ENCODE measurements around the gene LHFPL3. TPM values are rescaled to one million over a fixed set of nuclear protein-coding genes. Genes with fewer than 3 reads are reported as not detected.
A peak's percentile ranks its signal among the peaks of the same experiment; 100 is the strongest.

LHFPL3 gene
- total and polyA plus RNA-seq, 2 donors (not counting 3 experiments of a cell fraction or from before 2014, with no cell fraction given): not detected

- Histone ChIP-seq H3K4me2 (ENCODE audit: insufficient read depth, low read length) (peak overlapping the region; percentile 28), H3K4me3 (replicated peaks in 1 of 3; ENCODE audit: insufficient read depth in 1 of 3, low read depth in 1 of 3, low read length in 3 of 3) (no peak overlapping the region), H3K36me3 (ENCODE audit: control insufficient read depth in 2 of 2, extremely low read depth in 1 of 2, insufficient read depth in 2 of 2, low read length in 2 of 2) (no peaks in the 10 kb centered on the region), H3K9ac (replicated peaks; ENCODE audit: extremely low read depth, insufficient read depth, low read length) (no peak overlapping the region), H2AFZ (ENCODE audit: low read depth, low read length) (peak overlapping the region; percentile 81), H3K9me1 (replicated peaks; ENCODE audit: control insufficient read depth, extremely low read depth, insufficient read depth, low read length) (no peaks in the 10 kb centered on the region), H3K4me1 (ENCODE audit: control insufficient read depth, extremely low read depth, insufficient read depth, low read length) (peaks cover 15% of the 10 kb centered on the region), H4K20me1 (replicated peaks; ENCODE audit: control insufficient read depth, extremely low read depth, insufficient read depth, low read length) (no peaks in the 10 kb centered on the region), H3K9me3 (replicated peaks; ENCODE audit: control insufficient read depth, insufficient read depth, low read length) (no peaks in the 10 kb centered on the region), H3K27me3 (ENCODE audit: control insufficient read depth in 2 of 2, insufficient read depth in 2 of 2, low read length in 2 of 2) (peaks cover 0 to 5% of the 10 kb centered on the region in 2 experiments), H3K27ac (ENCODE audit: insufficient read depth, low read depth, low read length) (no peak overlapping the region), H3K79me2 (ENCODE audit: control insufficient read depth, insufficient read depth, low read length) (no peaks in the 10 kb centered on the region)
- FAIRE-seq (peak; percentile 82), DNase-seq (ENCODE audit: low read depth, low spot score) (peak; percentile 64)
- CTCF ChIA-PET: interaction anchor here (0.6 to 5.9 kb wide), 28 partner anchors 13 to 691 kb away, joined by 3 to 72 read pairs (median 4); partner anchors contain the start of gene KMT2E
- dilution Hi-C loops (cut with MboI; ENCODE audit: extremely low pct_ligation_motif_present, low sequenced_read_pairs) (no loop called here), intact Hi-C loops (cut with micrococcal nuclease) (loop anchor here (1.0 to 5.0 kb wide), 10 partner anchors 21 to 665 kb away; no protein-coding TSS in a partner anchor)
- POLR2A ChIA-PET: interaction anchor here (1.0 kb wide), 1 partner anchor 61 kb away, joined by 4 read pairs; no protein-coding TSS in a partner anchor
- no TSS peak for BruUV-seq (replicated peaks)
- TF ChIP-seq GATA2 (IDR thresholded peaks at IDR 0.05; ENCODE audit: insufficient read depth, insufficient read length, low read depth, low read length) (no peak), MYC (IDR thresholded peaks at IDR 0.05; ENCODE audit: low read depth, low read length) (no peak), JUN (IDR thresholded peaks at IDR 0.05; ENCODE audit: borderline replicate concordance, insufficient read depth, insufficient read length, low read depth) (no peak), MAX (IDR thresholded peaks at IDR 0.05; ENCODE audit: insufficient read depth, insufficient read length) (no peak), FOS (IDR thresholded peaks at IDR 0.05; ENCODE audit: borderline replicate concordance, insufficient read depth, low read length) (no peak), POLR2AphosphoS5 (IDR thresholded peaks at IDR 0.05; ENCODE audit: insufficient read depth, low read depth, low read length) (no peak), EZH2 (IDR thresholded peaks at IDR 0.05; ENCODE audit: borderline replicate concordance, low read depth, low read length, severe bottlenecking) (no peak), CTCF (IDR thresholded peaks at IDR 0.05; ENCODE audit: extremely low read depth in 1 of 2, insufficient read depth in 1 of 2, low read depth in 1 of 2, low read length in 2 of 2) (no peak)
These were observed 594.0 kb downstream of the LHFPL3 start for GRCh38 chr7:104922182-104923009.

All from endothelial cell of umbilical vein (primary cell).